HEK293 (cell line): ENCODE results near the gene APOBEC2.
A peak's percentile ranks its signal among the peaks of the same experiment; 100 is the strongest.

Experiments used
- CTCF ChIA-PET: fragments of 350-600 bp; formaldehyde crosslinking; extraction: SDS; loops from one replicate; lab custom pipeline; 2021; ENCODE audit warnings: antibody characterized with exemption; lab: Yijun Ruan, JAX
- POLR2A ChIA-PET: fragments of 300-600 bp; formaldehyde crosslinking; extraction: SDS; loops from one replicate; lab custom pipeline; 2020; ENCODE audit warnings: antibody characterized with exemption, inconsistent platforms; lab: Yijun Ruan, JAX
- H3K27ac ChIP-seq: fragments of 200-500 bp; sonication (Bioruptor generic); 2 replicates; pipeline ENCODE4 v1.5.1; 2014; ENCODE audit warnings: low read depth, low read length, control low read depth, inconsistent platforms; ENCODE audit errors: extremely low read depth
- H3K36me3 ChIP-seq, 2 experiments: fragments of 200-500 bp in 1 of 2; sonication (Bioruptor generic) in 1 of 2; 1 replicate in 1 of 2; 2 replicates in 1 of 2; pipeline ENCODE4 v1.5.1; 2014 to 2017; ENCODE audit warnings: inconsistent platforms in 2 of 2, low read length in 2 of 2; ENCODE audit not compliant: control insufficient read depth in 2 of 2, insufficient read depth in 1 of 2
- H3K4me1 ChIP-seq: fragments of 200-500 bp; sonication (Bioruptor generic); 2 replicates; pipeline ENCODE4 v1.5.1; 2014; ENCODE audit warnings: mild to moderate bottlenecking, low read length, inconsistent platforms; ENCODE audit not compliant: control insufficient read depth, insufficient read depth
- H3K4me3 ChIP-seq: 2 replicates; pipeline ENCODE4 v1.5.1; 2011; ENCODE audit warnings: low read depth, mild to moderate bottlenecking, control low read depth, low read length, moderate library complexity
- H3K9me3 ChIP-seq: fragments of 200-500 bp; sonication (Bioruptor generic); 2 replicates; pipeline ENCODE4 v1.5.1; 2014; ENCODE audit warnings: low read depth, low read length, inconsistent platforms; ENCODE audit not compliant: control insufficient read depth, insufficient read depth
- BCL11A ChIP-seq: fragments of 450-650 bp; formaldehyde crosslinking; IDR thresholded peaks from 2 replicates; pipeline ENCODE4 v1.5.1; 2016; ENCODE audit warnings: low read depth, missing biosample characterization, missing genetic modification characterization
- HOXA7 ChIP-seq: sonication (generic); formaldehyde crosslinking; IDR thresholded peaks from 2 replicates; pipeline ENCODE4 v1.8.1; 2022; ENCODE audit warnings: missing genetic modification reagents, borderline replicate concordance
- IKZF3 ChIP-seq: fragments of 450-650 bp; IDR thresholded peaks from 2 replicates; pipeline ENCODE4 v1.5.0; 2018; ENCODE audit warnings: missing biosample characterization, mild to moderate bottlenecking, missing genetic modification characterization, moderate library complexity
- KLF7 ChIP-seq: fragments of 450-650 bp; formaldehyde crosslinking; IDR thresholded peaks from 2 replicates; pipeline ENCODE4 v1.5.1; 2016; ENCODE audit warnings: missing biosample characterization, missing genetic modification characterization, borderline replicate concordance
- ZBTB26 ChIP-seq: fragments of 450-650 bp; formaldehyde crosslinking; optimal IDR thresholded peaks from 2 replicates; pipeline ENCODE3; 2016; ENCODE audit warnings: missing biosample characterization, mild to moderate bottlenecking, missing genetic modification characterization
- ZNF10 ChIP-seq: fragments of 450-650 bp; formaldehyde crosslinking; IDR thresholded peaks from 2 replicates; pipeline ENCODE4 v1.5.1; 2017; ENCODE audit warnings: missing biosample characterization, missing genetic modification characterization
- ZNF112 ChIP-seq: fragments of 450-650 bp; formaldehyde crosslinking; IDR thresholded peaks from 2 replicates; pipeline ENCODE4 v1.5.0; 2017; ENCODE audit warnings: missing biosample characterization, missing genetic modification characterization
- ZNF324 ChIP-seq: fragments of 450-650 bp; formaldehyde crosslinking; IDR thresholded peaks from 2 replicates; pipeline ENCODE4 v1.5.1; 2016; ENCODE audit warnings: missing biosample characterization, missing genetic modification characterization
- ZNF335 ChIP-seq: fragments of 450-650 bp; formaldehyde crosslinking; conservative IDR thresholded peaks from 2 replicates; pipeline ENCODE4 v1.5.1; 2016; ENCODE audit warnings: missing biosample characterization, missing genetic modification characterization
- ZNF341 ChIP-seq: fragments of 450-650 bp; formaldehyde crosslinking; IDR thresholded peaks from 2 replicates; pipeline ENCODE4; 2016; ENCODE audit warnings: low read depth, missing biosample characterization, missing genetic modification characterization
- ZNF416 ChIP-seq: fragments of 450-650 bp; formaldehyde crosslinking; IDR thresholded peaks from 2 replicates; pipeline ENCODE4 v1.5.1; 2016; ENCODE audit warnings: missing biosample characterization, missing genetic modification characterization
- ZNF501 ChIP-seq: fragments of 450-650 bp; formaldehyde crosslinking; IDR thresholded peaks from 2 replicates; pipeline ENCODE4 v1.5.1; 2016; ENCODE audit warnings: missing biosample characterization, missing genetic modification characterization
- ZNF513 ChIP-seq: fragments of 450-650 bp; IDR thresholded peaks from 2 replicates; pipeline ENCODE4 v1.5.1; 2018; ENCODE audit warnings: missing biosample characterization, missing genetic modification characterization
- ZNF530 ChIP-seq: fragments of 450-650 bp; formaldehyde crosslinking; IDR thresholded peaks from 2 replicates; pipeline ENCODE4 v1.5.1; 2016; ENCODE audit warnings: low read depth, missing biosample characterization, missing genetic modification characterization
- ZNF596 ChIP-seq: fragments of 450-650 bp; IDR thresholded peaks from 2 replicates; pipeline ENCODE4 v1.5.0; 2018; ENCODE audit warnings: missing biosample characterization, mild to moderate bottlenecking, missing genetic modification characterization, moderate library complexity
- ZNF600 ChIP-seq: fragments of 450-650 bp; formaldehyde crosslinking; IDR thresholded peaks from 2 replicates; pipeline ENCODE4 v1.5.1; 2016; ENCODE audit warnings: missing biosample characterization, missing genetic modification characterization
- ZNF677 ChIP-seq: fragments of 450-650 bp; IDR thresholded peaks from 2 replicates; pipeline ENCODE4 v1.5.0; 2018; ENCODE audit warnings: missing biosample characterization, mild to moderate bottlenecking, missing genetic modification characterization, moderate library complexity
- ZNF843 ChIP-seq: fragments of 450-650 bp; formaldehyde crosslinking; IDR thresholded peaks from 2 replicates; pipeline ENCODE4 v1.5.1; 2016; ENCODE audit warnings: missing biosample characterization, missing genetic modification characterization
- TF ChIP-seq, protein P1 (sequence below): fragments of 450-650 bp; formaldehyde crosslinking; IDR thresholded peaks from 2 replicates; pipeline ENCODE4 v1.5.1; 2016; ENCODE audit warnings: missing biosample characterization, missing genetic modification characterization
- TF ChIP-seq, protein P2 (sequence below): fragments of 450-650 bp; formaldehyde crosslinking; IDR thresholded peaks from 2 replicates; pipeline ENCODE4 v1.5.1; 2016; ENCODE audit warnings: missing biosample characterization, missing genetic modification characterization
- TF ChIP-seq, protein P3 (sequence below): fragments of 450-650 bp; formaldehyde crosslinking; IDR thresholded peaks from 2 replicates; pipeline ENCODE4 v1.5.1; 2017; ENCODE audit warnings: missing biosample characterization, missing genetic modification characterization

Gene APOBEC2

GRCh38 chr6:41073968-41074691 is 21.1 kb downstream of the APOBEC2 start (continued):
- peak; percentile 81 for TF ChIP-seq ZNF335 (tag by site-specific recombination)
- TF ChIP-seq ZNF416 (tag by site-specific recombination), result no peak
- no peak for TF ChIP-seq ZNF10 (tag by site-specific recombination)
- no peak for TF ChIP-seq ZNF501
- TF ChIP-seq ZNF341, result peak; percentile 71
- TF ChIP-seq ZNF677 (tag by site-specific recombination), result no peak
- no peak for TF ChIP-seq BCL11A
- TF ChIP-seq ZNF843 (tag by site-specific recombination), result no peak
- no peak for TF ChIP-seq HOXA7
- no peak for TF ChIP-seq ZNF600 (tag by site-specific recombination)
- TF ChIP-seq, protein P1, sequence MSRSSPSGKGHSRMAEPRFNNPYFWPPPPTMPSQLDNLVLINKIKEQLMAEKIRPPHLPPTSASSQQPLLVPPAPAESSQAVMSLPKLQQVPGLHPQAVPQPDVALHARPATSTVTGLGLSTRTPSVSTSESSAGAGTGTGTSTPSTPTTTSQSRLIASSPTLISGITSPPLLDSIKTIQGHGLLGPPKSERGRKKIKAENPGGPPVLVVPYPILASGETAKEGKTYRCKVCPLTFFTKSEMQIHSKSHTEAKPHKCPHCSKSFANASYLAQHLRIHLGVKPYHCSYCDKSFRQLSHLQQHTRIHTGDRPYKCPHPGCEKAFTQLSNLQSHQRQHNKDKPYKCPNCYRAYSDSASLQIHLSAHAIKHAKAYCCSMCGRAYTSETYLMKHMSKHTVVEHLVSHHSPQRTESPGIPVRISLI (tag by site-specific recombination), result peak; percentile 81
- no peak for TF ChIP-seq ZBTB26 (tag by site-specific recombination)
- TF ChIP-seq ZNF596, result no peak
- TF ChIP-seq KLF7 (tag by site-specific recombination), result no peak

- ChIA-PET CTCF (interaction anchor here (0.6 to 2.4 kb wide), 9 partner anchors 8 to 245 kb away, joined by 3 to 12 read pairs (median 3); no protein-coding TSS in a partner anchor), POLR2A (interaction anchor here (1.5 kb wide), 1 partner anchor 246 kb away, joined by 6 read pairs; no protein-coding TSS in a partner anchor)
- Histone ChIP-seq H3K4me3 (no peak overlapping the region), H3K36me3 (peaks cover 8 to 14% of the 10 kb centered on the region in 2 experiments; a peak in 2 of 3 replicates), H3K4me1 (0 out of 2 replicates have a peak, but pooled peaks cover 2% of the 10 kb centered on the region), H3K9me3 (no peaks in the 10 kb centered on the region), H3K27ac (peak overlapping the region; percentile 94; the same call in 1 of the 2 replicates)
- TF ChIP-seq ZNF112 (tag by site-specific recombination) (no peak), ZNF324 (tag by site-specific recombination) (no peak), IKZF3 (0 out of 2 replicates have a peak, but pooled peaks have one; percentile 59), ZNF501 (0 out of 2 replicates have a peak, but pooled peaks have one; percentile 22), ZNF513 (tag by site-specific recombination) (0 out of 2 replicates have a peak, but pooled peaks have one; percentile 8), ZNF530 (tag by site-specific recombination) (no peak)
- TF ChIP-seq, protein P2, sequence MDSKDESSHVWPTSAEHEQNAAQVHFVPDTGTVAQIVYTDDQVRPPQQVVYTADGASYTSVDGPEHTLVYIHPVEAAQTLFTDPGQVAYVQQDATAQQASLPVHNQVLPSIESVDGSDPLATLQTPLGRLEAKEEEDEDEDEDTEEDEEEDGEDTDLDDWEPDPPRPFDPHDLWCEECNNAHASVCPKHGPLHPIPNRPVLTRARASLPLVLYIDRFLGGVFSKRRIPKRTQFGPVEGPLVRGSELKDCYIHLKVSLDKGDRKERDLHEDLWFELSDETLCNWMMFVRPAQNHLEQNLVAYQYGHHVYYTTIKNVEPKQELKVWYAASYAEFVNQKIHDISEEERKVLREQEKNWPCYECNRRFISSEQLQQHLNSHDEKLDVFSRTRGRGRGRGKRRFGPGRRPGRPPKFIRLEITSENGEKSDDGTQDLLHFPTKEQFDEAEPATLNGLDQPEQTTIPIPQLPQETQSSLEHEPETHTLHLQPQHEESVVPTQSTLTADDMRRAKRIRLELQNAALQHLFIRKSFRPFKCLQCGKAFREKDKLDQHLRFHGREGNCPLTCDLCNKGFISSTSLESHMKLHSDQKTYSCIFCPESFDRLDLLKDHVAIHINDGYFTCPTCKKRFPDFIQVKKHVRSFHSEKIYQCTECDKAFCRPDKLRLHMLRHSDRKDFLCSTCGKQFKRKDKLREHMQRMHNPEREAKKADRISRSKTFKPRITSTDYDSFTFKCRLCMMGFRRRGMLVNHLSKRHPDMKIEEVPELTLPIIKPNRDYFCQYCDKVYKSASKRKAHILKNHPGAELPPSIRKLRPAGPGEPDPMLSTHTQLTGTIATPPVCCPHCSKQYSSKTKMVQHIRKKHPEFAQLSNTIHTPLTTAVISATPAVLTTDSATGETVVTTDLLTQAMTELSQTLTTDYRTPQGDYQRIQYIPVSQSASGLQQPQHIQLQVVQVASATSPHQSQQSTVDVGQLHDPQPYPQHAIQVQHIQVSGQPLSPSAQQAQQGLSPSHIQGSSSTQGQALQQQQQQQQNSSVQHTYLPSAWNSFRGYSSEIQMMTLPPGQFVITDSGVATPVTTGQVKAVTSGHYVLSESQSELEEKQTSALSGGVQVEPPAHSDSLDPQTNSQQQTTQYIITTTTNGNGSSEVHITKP (tag by site-specific recombination), result 0 out of 2 replicates have a peak, but pooled peaks have one; percentile 8
- TF ChIP-seq, protein P3, sequence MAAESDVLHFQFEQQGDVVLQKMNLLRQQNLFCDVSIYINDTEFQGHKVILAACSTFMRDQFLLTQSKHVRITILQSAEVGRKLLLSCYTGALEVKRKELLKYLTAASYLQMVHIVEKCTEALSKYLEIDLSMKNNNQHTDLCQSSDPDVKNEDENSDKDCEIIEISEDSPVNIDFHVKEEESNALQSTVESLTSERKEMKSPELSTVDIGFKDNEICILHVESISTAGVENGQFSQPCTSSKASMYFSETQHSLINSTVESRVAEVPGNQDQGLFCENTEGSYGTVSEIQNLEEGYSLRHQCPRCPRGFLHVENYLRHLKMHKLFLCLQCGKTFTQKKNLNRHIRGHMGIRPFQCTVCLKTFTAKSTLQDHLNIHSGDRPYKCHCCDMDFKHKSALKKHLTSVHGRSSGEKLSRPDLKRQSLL (tag by site-specific recombination), result peak; percentile 47; the same call in 1 of the 2 replicates
Measured at GRCh38 chr6:41074692-41075436, 21.9 kb downstream of the APOBEC2 start.
